Fibroblast of lung (primary cell): ENCODE measurements around the gene BCL11A. TPM values are rescaled to one million over a fixed set of nuclear protein-coding genes. Genes with fewer than 3 reads are reported as not detected.
A peak's percentile ranks its signal among the peaks of the same experiment; 100 is the strongest.

Experiments
- DNase-seq, 2 donors: peaks; one replicate each; pipeline versions ENCODE4 v3.0.0 to v3.0.0-alpha.2; 2010; ENCODE audit warnings: low read depth in 2 of 2
- H2AFZ ChIP-seq: 2 replicates; pipeline ENCODE4 v1.5.1; 2012; ENCODE audit warnings: low read length, control low read depth, inconsistent platforms
- H3K27ac ChIP-seq: 2 replicates; pipeline ENCODE4 v1.5.1; 2011; ENCODE audit warnings: low read length, control low read depth; ENCODE audit not compliant: insufficient read depth
- H3K27me3 ChIP-seq: 2 replicates; pipeline ENCODE4 v1.5.1; 2011; ENCODE audit warnings: mild to moderate bottlenecking, low read length; ENCODE audit not compliant: control insufficient read depth, insufficient read depth
- H3K36me3 ChIP-seq: 2 replicates; pipeline ENCODE4 v1.5.1; 2011; ENCODE audit warnings: low read length; ENCODE audit not compliant: control insufficient read depth, insufficient read depth
- H3K4me1 ChIP-seq: 2 replicates; pipeline ENCODE4 v1.5.1; 2011; ENCODE audit warnings: low read length; ENCODE audit not compliant: control insufficient read depth, insufficient read depth; ENCODE audit errors: extremely low read depth
- H3K4me2 ChIP-seq: 2 replicates; pipeline ENCODE4 v1.5.1; 2011; ENCODE audit warnings: low read length, control low read depth; ENCODE audit not compliant: insufficient read depth; ENCODE audit errors: extremely low read depth
- H3K4me3 ChIP-seq, 4 experiments: fragments of 200-600 bp in 1 of 4; sonication (generic) in 1 of 4; replicated peaks in 1 of 4; 2 replicates each; pipeline ENCODE4 v1.5.1; 2011 to 2016; ENCODE audit warnings: low read length in 4 of 4, low read depth in 3 of 4, mild to moderate bottlenecking in 3 of 4, control low read depth in 2 of 4, inconsistent platforms in 1 of 4, mixed read lengths in 1 of 4; ENCODE audit not compliant: insufficient read depth in 1 of 4; ENCODE audit errors: control extremely low read depth in 1 of 4
- H3K79me2 ChIP-seq: 2 replicates; pipeline ENCODE4 v1.5.1; 2012; ENCODE audit warnings: mild to moderate bottlenecking, low read length, inconsistent platforms; ENCODE audit not compliant: control insufficient read depth, insufficient read depth
- H3K9ac ChIP-seq: 2 replicates; pipeline ENCODE4 v1.5.1; 2011; ENCODE audit warnings: mild to moderate bottlenecking, low read length, control low read depth; ENCODE audit not compliant: insufficient read depth
- H3K9me3 ChIP-seq: 2 replicates; pipeline ENCODE4 v1.5.1; 2012; ENCODE audit warnings: low read depth, low read length; ENCODE audit not compliant: control insufficient read depth, insufficient read depth
- H4K20me1 ChIP-seq: 2 replicates; pipeline ENCODE4 v1.5.1; 2011; ENCODE audit warnings: low read length; ENCODE audit not compliant: control insufficient read depth, insufficient read depth; ENCODE audit errors: extremely low read depth
- CTCF ChIP-seq, 2 donors: IDR thresholded peaks in 1 of 2; conservative IDR thresholded peaks in 1 of 2; 1 replicate in 1 of 2; 2 replicates in 1 of 2; pipeline ENCODE4 v1.5.1; 2011 to 2012; ENCODE audit warnings: low read length in 2 of 2, control low read depth in 1 of 2, inconsistent platforms in 1 of 2, low read depth in 1 of 2, mild to moderate bottlenecking in 1 of 2
- EZH2 ChIP-seq: IDR thresholded peaks from 2 replicates; pipeline ENCODE4 v1.5.1; 2012; ENCODE audit warnings: low read length, control low read depth, mild to moderate bottlenecking; ENCODE audit errors: missing control alignments
- polyA plus RNA-seq, 2 donors: library from polyadenylated mRNA; depleted of rRNA in 1 of 2; stranded (reverse) in 1 of 2; unstranded in 1 of 2; fragments of >200 nt; gene quantifications; 2 replicates each; pipeline ENCODE4 v1.2.1, GENCODE V29; 2011 to 2012; ENCODE audit warnings: missing spikeins in 1 of 2
- total RNA-seq: library from RNA; depleted of rRNA; stranded (reverse); fragments of >200 nt; gene quantifications from 2 replicates; pipeline ENCODE4 v1.2.1, GENCODE V29; 2014

Gene BCL11A
- total and polyA plus RNA-seq, 2 donors (not counting 1 experiment from before 2014, with no cell fraction given): 0.09 to 0.17 TPM

- no peaks in the 10 kb centered on the region for H3K9me3 ChIP-seq
- DNase-seq: no peak
- no peak overlapping the region for H3K27ac ChIP-seq
- H3K36me3 ChIP-seq: no peaks in the 10 kb centered on the region
- no peak overlapping the region for H3K4me3 ChIP-seq
- H4K20me1 ChIP-seq: no peaks in the 10 kb centered on the region
- TF ChIP-seq EZH2 (no peak), CTCF (conservative IDR thresholded peaks at IDR 0.05 in 1 of 2, IDR thresholded peaks at IDR 0.05 in 1 of 2; ENCODE audit: low read depth in 1 of 2, low read length in 2 of 2) (no peak)
- no peak overlapping the region for H2AFZ ChIP-seq
- no peaks in the 10 kb centered on the region for H3K27me3 ChIP-seq
- H3K9ac ChIP-seq: no peak overlapping the region
- H3K4me1 ChIP-seq: no peaks in the 10 kb centered on the region
- H3K4me2 ChIP-seq: no peak overlapping the region
- no peaks in the 10 kb centered on the region for H3K79me2 ChIP-seq
Observed at GRCh38 chr2:60521626-60522025, 31.8 kb downstream of the BCL11A start.

GRCh38 chr2:60520917-60521539 is 32.4 kb downstream of the BCL11A start:
- DNase-seq: no peak
- Histone ChIP-seq H3K4me2 (no peak overlapping the region), H3K9ac (no peak overlapping the region), H3K27ac (no peak overlapping the region), H3K4me3 (no peak overlapping the region), H3K27me3 (no peaks in the 10 kb centered on the region), H3K9me3 (no peaks in the 10 kb centered on the region), H3K4me1 (no peaks in the 10 kb centered on the region), H3K36me3 (no peaks in the 10 kb centered on the region), H4K20me1 (no peaks in the 10 kb centered on the region), H2AFZ (no peak overlapping the region), H3K79me2 (no peaks in the 10 kb centered on the region)
- TF ChIP-seq EZH2 (no peak), CTCF (conservative IDR thresholded peaks at IDR 0.05 in 1 of 2, IDR thresholded peaks at IDR 0.05 in 1 of 2; ENCODE audit: low read depth in 1 of 2, low read length in 2 of 2) (no peak)

GRCh38 chr2:60520151-60520876 is 33.1 kb downstream of the BCL11A start:
- Histone ChIP-seq H3K36me3 (no peaks in the 10 kb centered on the region), H3K9ac (no peak overlapping the region), H3K4me1 (peaks cover 2% of the 10 kb centered on the region), H3K27me3 (no peaks in the 10 kb centered on the region), H4K20me1 (no peaks in the 10 kb centered on the region), H3K4me2 (no peak overlapping the region), H3K79me2 (no peaks in the 10 kb centered on the region), H2AFZ (no peak overlapping the region), H3K4me3 (no peak overlapping the region), H3K9me3 (no peaks in the 10 kb centered on the region), H3K27ac (no peak overlapping the region)
- DNase-seq: peak in 1 of 2 donors; percentile 62
- no peak for TF ChIP-seq CTCF (conservative IDR thresholded peaks at IDR 0.05 in 1 of 2, IDR thresholded peaks at IDR 0.05 in 1 of 2; ENCODE audit: low read depth in 1 of 2, low read length in 2 of 2)
- TF ChIP-seq EZH2: no peak
